ENCODE results near the gene ALDH3A2.
"Not testable (repeated sequence)": the region's sequence is repeated elsewhere in the genome, so short reads cannot be mapped to it uniquely, and the experiment has no call there.

The ALDH3A2 gene

GRCh38 chr17:19651451-19652238, 3.1 kb downstream of the ALDH3A2 start:
- DNase-seq, result no peak

GRCh38 chr17:19652595-19652994, 4.0 kb downstream of the ALDH3A2 start:
- DNase-seq, result no peak

GRCh38 chr17:19654342-19654886, 5.9 kb downstream of the ALDH3A2 start:
- DNase-seq, result no peak

- no peak for DNase-seq
These were observed 6.3 kb downstream of the ALDH3A2 start for GRCh38 chr17:19654896-19655295.

- DNase-seq, result no peak
These were observed 7.8 kb downstream of the ALDH3A2 start for GRCh38 chr17:19656336-19656735.

- no peak for DNase-seq
These were observed 8.5 kb downstream of the ALDH3A2 start for GRCh38 chr17:19656851-19657581.

GRCh38 chr17:19659366-19660177, 11.0 kb downstream of the ALDH3A2 start:
- DNase-seq, result no peak

- DNase-seq, result no peak
These were observed 11.8 kb downstream of the ALDH3A2 start for GRCh38 chr17:19660219-19660870.

GRCh38 chr17:19661121-19661520, 12.6 kb downstream of the ALDH3A2 start:
- no peak for DNase-seq

GRCh38 chr17:19663097-19663496, 14.5 kb downstream of the ALDH3A2 start:
- no peak for DNase-seq

- DNase-seq, result no peak
These were observed 15.7 kb downstream of the ALDH3A2 start for GRCh38 chr17:19664136-19664820.

- DNase-seq, result no peak
These were observed 16.2 kb downstream of the ALDH3A2 start for GRCh38 chr17:19664821-19665181.

GRCh38 chr17:19669680-19670079, 21.1 kb downstream of the ALDH3A2 start:
- not testable (repeated sequence) for DNase-seq

- DNase-seq, result no peak
These were observed 22.4 kb downstream of the ALDH3A2 start for GRCh38 chr17:19670908-19671307.

GRCh38 chr17:19671433-19671832, 22.9 kb downstream of the ALDH3A2 start:
- DNase-seq, result no peak

GRCh38 chr17:19672009-19672750, 23.6 kb downstream of the ALDH3A2 start:
- DNase-seq, result no peak

GRCh38 chr17:19673623-19674022, 25.1 kb downstream of the ALDH3A2 start:
- DNase-seq, result no peak

GRCh38 chr17:19676896-19677295, 28.3 kb downstream of the ALDH3A2 start:
- no peak for DNase-seq

GRCh38 chr17:19677736-19678379, 29.3 kb downstream of the ALDH3A2 start:
- DNase-seq, result no peak

- DNase-seq, result no peak
These were observed 30.3 kb downstream of the ALDH3A2 start for GRCh38 chr17:19678581-19679453.
